ENCODE measurements around the gene PPP1R15B.

- TF ChIP-seq, protein P1, sequence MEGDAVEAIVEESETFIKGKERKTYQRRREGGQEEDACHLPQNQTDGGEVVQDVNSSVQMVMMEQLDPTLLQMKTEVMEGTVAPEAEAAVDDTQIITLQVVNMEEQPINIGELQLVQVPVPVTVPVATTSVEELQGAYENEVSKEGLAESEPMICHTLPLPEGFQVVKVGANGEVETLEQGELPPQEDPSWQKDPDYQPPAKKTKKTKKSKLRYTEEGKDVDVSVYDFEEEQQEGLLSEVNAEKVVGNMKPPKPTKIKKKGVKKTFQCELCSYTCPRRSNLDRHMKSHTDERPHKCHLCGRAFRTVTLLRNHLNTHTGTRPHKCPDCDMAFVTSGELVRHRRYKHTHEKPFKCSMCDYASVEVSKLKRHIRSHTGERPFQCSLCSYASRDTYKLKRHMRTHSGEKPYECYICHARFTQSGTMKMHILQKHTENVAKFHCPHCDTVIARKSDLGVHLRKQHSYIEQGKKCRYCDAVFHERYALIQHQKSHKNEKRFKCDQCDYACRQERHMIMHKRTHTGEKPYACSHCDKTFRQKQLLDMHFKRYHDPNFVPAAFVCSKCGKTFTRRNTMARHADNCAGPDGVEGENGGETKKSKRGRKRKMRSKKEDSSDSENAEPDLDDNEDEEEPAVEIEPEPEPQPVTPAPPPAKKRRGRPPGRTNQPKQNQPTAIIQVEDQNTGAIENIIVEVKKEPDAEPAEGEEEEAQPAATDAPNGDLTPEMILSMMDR (optimal IDR thresholded peaks at IDR 0.05 in 1 of 3, IDR thresholded peaks at IDR 0.05 in 1 of 3, conservative IDR thresholded peaks at IDR 0.05 in 1 of 3; ENCODE audit: extremely low read depth in 1 of 3, insufficient read depth in 2 of 3, low read length in 3 of 3), result no peak
- TF ChIP-seq EZH2 (IDR thresholded peaks at IDR 0.05; ENCODE audit: low read length), result no peak
Measured at GRCh38 chr1:204361341-204361771, 50.3 kb downstream of the PPP1R15B start.
